ENCODE data around the gene CREB3L1.

CREB3L1 gene

DNA sequence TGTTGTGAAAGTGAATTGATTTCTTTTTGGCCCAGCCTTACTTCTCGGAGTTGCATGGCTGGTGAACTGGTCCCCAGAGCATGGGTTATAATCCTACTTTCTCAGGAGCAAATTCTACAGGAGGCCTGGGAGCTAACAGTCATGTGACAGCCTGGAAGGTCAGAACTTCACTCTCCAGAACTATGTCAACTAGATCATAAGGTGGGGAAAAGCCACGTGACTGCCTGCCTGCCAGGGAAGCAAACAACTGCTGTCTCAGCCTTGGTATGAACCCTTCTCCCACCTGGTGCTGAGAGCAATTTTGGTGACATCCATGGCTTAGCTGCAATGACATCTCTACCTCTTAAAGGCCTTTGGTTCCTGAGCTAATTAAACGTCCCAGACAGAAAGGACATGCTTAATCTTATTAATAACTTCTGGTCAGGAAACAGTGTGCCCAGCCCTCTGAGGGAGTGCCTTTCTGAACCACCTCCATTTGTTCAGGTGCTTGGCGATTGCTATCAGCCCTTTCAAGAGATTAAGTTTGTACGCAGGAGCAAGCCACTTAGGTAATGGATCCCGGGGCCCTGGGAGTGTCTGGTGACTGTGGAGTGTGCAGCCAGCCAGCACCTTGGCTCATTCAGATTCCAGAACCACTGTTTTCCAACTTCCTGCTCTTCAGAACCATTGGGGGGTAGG, 1.4 kb upstream of the CREB3L1 start:
- DNase-seq, result no peak

GRCh38 chr11:46277313-46277621, 195 bp upstream of the CREB3L1 start:
- no peak for DNase-seq

DNA sequence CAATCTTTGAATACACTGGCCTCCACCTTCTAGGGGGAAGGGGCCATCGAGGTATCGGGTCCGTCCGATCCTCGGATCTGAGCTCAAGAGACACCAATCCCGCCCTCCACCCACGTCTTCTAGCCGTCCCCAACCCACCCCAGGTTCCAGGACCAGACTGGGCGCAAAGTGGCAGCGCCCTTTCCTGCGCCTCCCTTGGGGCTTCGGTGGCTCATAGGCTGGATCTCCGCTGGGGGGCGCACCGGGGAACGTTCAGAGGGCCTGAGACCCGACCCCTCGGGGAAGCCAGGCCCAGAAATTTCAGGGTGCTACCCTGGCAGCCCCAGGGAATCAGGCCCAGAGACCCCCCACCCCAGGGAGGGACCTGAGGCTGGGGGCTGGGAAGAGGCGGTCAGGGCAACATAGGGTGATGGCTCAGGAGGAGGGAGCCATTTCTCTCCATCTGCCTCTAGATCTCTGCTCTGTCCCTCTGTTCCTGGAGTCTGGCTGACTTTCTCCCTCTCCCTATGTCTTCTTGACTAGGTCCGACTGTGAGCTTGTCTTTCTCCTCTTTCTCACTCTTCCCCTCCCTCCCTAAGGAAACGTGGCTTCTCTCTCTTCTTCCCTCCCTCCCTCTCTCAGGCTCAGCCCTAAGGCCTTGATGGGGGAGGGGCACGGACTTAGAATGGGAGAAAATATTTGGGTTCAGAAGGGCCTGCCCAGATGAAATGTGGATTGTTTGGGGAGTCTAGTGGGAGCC, 1.1 kb downstream of the CREB3L1 start:
- peak in 1 of 2 donors; percentile 18 for DNase-seq

- DNase-seq, result no peak
These were observed 2.0 kb downstream of the CREB3L1 start for GRCh38 chr11:46279126-46280099.

DNA sequence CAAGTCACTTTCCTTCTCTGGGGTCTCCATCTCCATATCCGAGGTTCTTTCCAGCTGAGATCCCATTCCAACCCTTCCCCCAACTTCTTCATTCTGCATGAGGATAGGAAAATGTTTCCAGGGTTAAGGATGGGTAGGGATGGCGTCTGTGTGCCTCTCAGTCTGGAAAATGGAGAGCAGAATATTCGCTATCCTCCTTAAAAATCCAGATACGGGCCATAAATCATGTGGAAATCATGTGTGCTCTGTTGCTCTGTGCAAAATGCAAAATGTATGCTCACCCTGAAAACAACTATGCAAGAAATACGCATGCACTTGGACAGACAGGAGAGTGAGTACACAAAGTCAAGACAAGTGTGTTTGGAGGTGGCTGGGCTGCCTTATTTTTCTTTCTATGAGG, 3.2 kb downstream of the CREB3L1 start:
- DNase-seq, result no peak

DNA sequence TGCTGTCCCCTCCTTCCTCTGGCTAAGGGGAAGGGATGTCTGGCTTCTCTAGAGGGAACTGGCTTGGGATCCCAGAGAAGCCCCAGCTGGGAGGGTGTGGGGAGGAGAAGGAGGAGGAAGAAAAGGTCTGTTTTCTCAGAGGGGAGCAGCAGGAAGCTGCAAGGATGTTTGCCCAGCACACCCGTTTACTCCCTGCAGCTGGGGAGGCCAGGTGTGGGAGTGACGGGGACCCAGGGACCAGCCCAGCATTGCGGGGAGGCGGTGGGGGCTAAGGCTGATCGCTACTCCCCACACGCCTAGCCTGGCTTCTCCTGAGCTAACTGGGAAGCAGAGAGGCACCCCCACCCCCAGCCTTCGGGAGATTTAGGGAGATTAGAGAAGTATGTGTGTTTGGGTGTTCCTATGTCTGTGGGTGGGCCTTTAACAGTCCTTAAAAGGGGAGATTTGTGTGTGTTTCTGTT, 3.9 kb downstream of the CREB3L1 start:
- DNase-seq, result no peak

- no peak for DNase-seq
These were observed 7.7 kb downstream of the CREB3L1 start for GRCh38 chr11:46285173-46285572.

GRCh38 chr11:46285594-46286033, 8.2 kb downstream of the CREB3L1 start:
- no peak for DNase-seq

DNA sequence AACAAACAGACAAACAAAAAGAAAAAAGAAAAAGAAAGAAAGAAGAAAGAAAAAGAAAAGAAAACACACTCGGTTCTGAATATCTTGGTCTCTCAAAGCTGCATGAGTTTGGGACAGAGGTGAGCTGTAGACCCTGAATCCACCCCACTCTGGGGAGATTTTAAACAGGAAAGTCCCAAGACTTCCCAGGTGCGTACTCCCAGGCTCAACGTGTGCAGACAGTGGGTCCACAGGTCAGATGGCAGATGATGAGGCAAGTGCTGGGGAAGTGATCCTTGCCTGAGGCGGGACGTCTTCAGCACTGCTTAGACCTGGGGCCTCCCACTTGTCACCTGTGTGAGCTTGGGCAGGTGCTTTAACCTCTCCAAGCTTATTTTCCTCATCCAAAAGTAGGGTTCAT, 9.3 kb downstream of the CREB3L1 start:
- DNase-seq, result no peak

DNA sequence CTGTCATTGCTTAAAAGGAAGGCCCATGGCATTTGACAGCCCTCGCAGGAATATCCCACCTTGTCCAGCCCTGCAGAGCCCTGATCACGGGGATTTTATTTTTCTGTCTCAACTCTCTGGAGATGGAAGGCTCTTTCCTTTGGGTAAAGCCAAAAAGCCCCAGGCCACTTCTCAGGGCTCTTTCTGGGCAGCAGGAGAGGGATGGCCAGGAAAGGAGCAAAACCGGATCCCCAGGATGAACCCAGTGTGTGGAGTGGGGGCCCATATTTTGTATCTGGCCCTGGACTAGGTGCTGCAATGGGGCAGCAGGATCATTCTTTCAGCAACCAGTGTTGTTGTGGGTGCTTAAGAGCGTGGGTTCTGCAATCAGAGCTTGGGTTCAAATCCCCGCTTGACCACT, 11.0 kb downstream of the CREB3L1 start:
- no peak for DNase-seq

DNA sequence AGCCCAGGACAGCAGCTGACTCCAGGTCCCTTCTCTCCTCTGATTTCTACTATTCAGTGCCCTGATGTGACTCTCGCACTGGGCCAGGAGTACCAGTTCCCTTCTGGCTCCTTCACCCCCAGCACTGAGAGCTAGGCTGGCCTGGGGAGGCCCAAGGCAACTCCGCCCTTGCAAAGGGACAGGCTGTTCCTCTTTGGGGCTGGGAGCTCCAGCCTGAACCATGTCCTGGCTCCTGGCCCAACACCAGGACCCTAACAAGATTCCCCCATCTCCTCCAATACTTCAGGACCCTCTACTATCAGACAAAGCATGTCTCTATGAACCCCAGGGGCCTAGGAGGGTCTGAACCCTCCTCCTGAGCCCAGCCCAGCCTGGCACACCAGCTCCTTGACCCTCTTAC, 12.5 kb downstream of the CREB3L1 start:
- DNase-seq, result no peak

- DNase-seq, result no peak
These were observed 13.3 kb downstream of the CREB3L1 start for GRCh38 chr11:46290598-46291309.

DNA sequence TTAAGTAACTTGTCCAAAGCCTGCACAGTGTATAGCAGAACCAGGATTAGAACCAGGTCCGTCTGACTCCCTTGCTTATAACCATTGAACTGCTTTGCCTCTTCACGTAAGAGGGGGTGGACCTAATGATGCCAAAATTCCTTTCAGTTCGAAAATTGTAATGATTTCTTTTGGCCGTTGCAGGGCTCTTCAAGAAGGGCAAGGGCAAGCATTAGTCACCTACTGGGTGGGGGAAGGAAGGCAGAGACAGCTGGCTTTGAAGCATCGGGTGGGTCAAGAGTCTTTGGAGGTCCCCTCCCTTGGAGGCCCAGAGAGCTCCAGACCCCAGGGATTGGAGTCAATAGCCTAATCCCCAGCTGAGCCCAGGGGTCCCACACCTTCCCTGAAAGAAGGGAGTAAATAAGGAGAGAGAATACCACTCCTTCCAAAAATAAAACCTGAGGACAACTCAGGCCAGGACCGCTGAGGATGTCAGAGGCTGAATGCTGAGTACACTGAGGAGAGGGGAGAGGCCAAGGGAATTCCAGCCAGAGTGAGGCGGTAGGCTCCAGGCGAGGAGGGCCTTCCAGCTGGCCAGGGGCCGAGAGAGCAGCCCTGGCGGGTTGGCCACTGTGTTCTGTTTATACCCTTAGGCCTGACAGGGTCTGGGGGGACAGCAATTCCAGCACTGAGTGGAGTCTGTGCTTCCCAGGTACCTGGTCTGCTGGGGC, 14.1 kb downstream of the CREB3L1 start:
- no peak for DNase-seq

GRCh38 chr11:46293066-46293465, 15.6 kb downstream of the CREB3L1 start:
- DNase-seq, result no peak

GRCh38 chr11:46293641-46294103, 16.2 kb downstream of the CREB3L1 start:
- DNase-seq, result no peak

DNA sequence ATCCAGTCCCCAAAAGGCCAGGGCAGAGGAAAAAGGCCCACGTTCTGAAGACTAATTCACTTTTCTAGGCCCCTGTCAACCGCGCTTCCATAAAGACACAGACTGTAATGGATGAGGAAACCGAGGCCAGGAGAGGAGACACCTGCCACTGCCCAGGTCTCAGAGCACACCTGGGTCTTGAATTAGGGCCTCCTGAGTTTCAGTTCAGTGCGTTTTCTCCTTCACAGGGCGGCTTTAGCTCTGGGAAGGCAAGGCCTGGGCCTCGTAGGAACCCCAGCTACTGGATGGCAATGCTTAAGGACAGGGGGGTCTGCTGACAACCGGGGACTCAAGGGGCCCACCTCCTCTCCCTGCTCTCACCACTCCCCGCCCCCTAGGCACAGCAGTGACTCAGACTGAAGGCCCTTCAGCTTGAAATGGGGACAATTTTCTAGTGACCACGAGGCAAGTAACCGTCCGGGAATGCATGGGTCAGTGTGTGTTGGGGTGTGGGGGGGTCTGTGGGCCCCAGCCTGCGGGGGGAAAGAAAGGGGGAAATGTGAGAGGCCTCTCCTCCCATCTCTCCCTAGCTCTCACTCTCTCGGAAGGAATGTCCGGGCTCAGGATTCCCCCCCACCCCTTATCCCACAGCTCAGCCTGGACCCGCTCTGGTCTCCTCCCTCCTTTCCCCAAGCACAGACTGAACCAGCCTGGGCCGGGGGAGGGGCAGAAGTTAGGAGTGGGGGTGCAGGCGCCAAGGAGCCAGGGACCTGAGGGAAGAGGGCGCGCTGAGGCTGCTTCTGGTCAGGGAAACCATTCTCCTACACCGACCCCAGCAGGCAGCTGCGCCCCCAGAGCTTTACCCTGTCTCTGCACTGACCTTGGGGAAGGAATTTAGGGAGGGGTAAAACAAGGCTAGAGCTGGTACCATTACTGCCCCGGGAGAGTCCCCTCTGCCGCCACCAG, 17.2 kb downstream of the CREB3L1 start:
- DNase-seq, result no peak

- DNase-seq, result peak; percentile 63 to 82
These were observed 18.0 kb downstream of the CREB3L1 start for GRCh38 chr11:46295312-46296058.

- no peak for DNase-seq
These were observed 18.6 kb downstream of the CREB3L1 start for GRCh38 chr11:46296059-46296527.

DNA sequence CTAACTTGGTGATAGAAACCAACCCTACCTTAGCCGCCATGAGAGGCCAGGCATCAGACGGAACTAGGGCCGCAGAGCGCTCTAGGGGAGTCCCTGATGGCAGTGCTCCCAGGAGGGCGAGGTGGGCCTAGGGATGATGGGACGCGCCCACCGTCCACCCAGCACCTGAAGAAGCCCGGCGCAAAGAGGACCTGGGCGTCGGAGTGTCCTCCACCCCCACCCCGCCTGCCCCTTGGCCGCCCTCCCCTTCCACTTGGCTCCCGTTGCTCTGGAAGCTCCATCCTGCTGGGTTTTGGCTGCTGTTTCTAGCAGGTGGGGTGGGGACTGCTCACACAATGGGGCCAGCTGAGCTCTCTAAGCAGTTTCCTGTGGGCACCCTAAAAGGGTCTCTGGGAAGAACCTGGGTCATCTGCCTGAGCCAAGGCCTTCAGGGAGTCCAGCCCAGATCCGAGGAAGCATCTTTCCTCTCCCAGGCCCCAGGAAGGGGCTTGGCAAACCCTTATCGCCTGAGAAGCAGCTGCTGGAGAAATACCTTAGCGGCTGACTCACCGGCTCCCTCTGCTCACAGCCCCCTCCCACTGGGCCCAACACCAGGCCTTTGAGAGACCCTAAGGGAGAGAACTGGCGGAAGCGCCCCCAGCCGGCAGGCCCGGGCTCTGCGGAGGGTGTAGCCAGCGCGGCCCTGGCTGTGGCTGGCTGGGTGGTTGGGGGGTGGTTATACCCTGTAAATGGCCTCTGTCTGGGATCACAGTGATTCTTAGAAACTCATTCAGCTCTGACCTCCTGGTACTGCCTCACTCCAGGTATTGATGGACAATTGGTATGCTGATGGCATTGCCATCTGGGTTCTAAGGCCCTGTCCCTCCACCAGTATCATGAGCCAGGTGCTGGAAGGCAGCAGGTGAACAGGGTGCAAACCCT, 19.3 kb downstream of the CREB3L1 start:
- no peak for DNase-seq
